Peyer's patch (tissue), 4 donors: ENCODE data around the gene TMX4. TPM values are rescaled to one million over a fixed set of nuclear protein-coding genes. Genes with fewer than 3 reads are reported as not detected.

Source experiments
- DNase-seq, 3 donors: peaks; one replicate each; pipeline ENCODE4 v3.0.0-alpha.2; 2017 to 2019
- H3K27ac ChIP-seq, 4 donors: fragments of 200-600 bp; sonication (generic); one replicate each; pipeline ENCODE4 v1.5.1; 2016 to 2019
- H3K27me3 ChIP-seq, 2 donors: fragments of 200-600 bp; sonication (generic); one replicate each; pipeline ENCODE4 v1.5.1; 2019
- H3K36me3 ChIP-seq, 3 donors: fragments of 200-600 bp; sonication (generic); one replicate each; pipeline ENCODE4 v1.5.1; 2016 to 2019
- H3K4me1 ChIP-seq, 4 donors: fragments of 200-600 bp; sonication (generic); one replicate each; pipeline ENCODE4 v1.5.1; 2016 to 2019
- H3K4me3 ChIP-seq, 4 donors: fragments of 200-600 bp; sonication (generic); 1 replicate in 3 of 4; 2 replicates in 1 of 4; pipeline ENCODE4 v1.5.1; 2016 to 2019; ENCODE audit warnings: mild to moderate bottlenecking in 1 of 4
- H3K9me3 ChIP-seq, 4 donors: fragments of 200-600 bp; sonication (generic); one replicate each; pipeline ENCODE4 v1.5.1; 2016 to 2019; ENCODE audit warnings: mild to moderate bottlenecking in 1 of 4
- POLR2A ChIP-seq, 2 donors: fragments of 450-650 bp; IDR thresholded peaks; one replicate each; pipeline ENCODE4 v1.5.1; 2017; ENCODE audit warnings: antibody characterized with exemption in 2 of 2, mild to moderate bottlenecking in 2 of 2, moderate library complexity in 2 of 2
- total RNA-seq, 4 donors: library from RNA; depleted of rRNA; stranded (reverse); fragments of >200 nt; gene quantifications; one replicate each; pipeline ENCODE4 v1.1.0, GENCODE V29; 2016
- TF ChIP-seq, protein P1 (sequence below), 6 experiments: fragments of 450-650 bp in 4 of 6; fragments of 200-600 bp in 2 of 6; sonication (generic) in 1 of 6; IDR thresholded peaks; one replicate each; pipeline ENCODE4 v1.5.1; 2017 to 2019; ENCODE audit warnings: antibody characterized with exemption in 6 of 6, mild to moderate bottlenecking in 3 of 6, moderate library complexity in 1 of 6

TMX4 gene
- total RNA-seq, 4 donors from 2014 or later: 12.9 to 26.6 (median 17.0) TPM

DNA sequence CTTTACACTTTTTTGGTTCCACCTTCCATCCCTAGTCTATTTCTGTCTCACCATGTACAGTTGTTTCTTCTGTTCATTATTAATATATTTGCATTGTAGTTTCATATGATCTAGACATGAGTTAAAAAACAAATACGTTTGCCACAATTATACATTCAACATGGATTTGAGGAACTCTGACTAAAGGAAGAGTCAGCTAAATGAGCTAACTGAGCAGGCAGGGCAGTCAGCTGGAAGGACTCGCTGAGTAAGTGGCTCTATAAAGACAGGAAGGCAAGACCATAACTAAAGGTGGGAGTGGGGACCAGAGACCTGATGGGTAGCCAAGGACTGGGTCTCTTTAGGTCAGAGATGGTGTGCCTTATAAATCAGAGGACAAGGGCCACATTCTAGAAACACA lies 26.3 kb downstream of the TMX4 start:
- H3K36me3 ChIP-seq: peaks cover 0 to 45% (median 0%) of the 10 kb centered on the region in 3 donors
- H3K27ac ChIP-seq: no peak overlapping the region
- H3K4me3 ChIP-seq: no peak overlapping the region
- DNase-seq: no peak
- no peaks in the 10 kb centered on the region for H3K9me3 ChIP-seq
- TF ChIP-seq, protein P1, sequence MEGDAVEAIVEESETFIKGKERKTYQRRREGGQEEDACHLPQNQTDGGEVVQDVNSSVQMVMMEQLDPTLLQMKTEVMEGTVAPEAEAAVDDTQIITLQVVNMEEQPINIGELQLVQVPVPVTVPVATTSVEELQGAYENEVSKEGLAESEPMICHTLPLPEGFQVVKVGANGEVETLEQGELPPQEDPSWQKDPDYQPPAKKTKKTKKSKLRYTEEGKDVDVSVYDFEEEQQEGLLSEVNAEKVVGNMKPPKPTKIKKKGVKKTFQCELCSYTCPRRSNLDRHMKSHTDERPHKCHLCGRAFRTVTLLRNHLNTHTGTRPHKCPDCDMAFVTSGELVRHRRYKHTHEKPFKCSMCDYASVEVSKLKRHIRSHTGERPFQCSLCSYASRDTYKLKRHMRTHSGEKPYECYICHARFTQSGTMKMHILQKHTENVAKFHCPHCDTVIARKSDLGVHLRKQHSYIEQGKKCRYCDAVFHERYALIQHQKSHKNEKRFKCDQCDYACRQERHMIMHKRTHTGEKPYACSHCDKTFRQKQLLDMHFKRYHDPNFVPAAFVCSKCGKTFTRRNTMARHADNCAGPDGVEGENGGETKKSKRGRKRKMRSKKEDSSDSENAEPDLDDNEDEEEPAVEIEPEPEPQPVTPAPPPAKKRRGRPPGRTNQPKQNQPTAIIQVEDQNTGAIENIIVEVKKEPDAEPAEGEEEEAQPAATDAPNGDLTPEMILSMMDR (IDR thresholded peaks at IDR 0.05): no peak
- no peak for TF ChIP-seq POLR2A (IDR thresholded peaks at IDR 0.05)
- H3K27me3 ChIP-seq: no peaks in the 10 kb centered on the region
- no peaks in the 10 kb centered on the region for H3K4me1 ChIP-seq

DNA sequence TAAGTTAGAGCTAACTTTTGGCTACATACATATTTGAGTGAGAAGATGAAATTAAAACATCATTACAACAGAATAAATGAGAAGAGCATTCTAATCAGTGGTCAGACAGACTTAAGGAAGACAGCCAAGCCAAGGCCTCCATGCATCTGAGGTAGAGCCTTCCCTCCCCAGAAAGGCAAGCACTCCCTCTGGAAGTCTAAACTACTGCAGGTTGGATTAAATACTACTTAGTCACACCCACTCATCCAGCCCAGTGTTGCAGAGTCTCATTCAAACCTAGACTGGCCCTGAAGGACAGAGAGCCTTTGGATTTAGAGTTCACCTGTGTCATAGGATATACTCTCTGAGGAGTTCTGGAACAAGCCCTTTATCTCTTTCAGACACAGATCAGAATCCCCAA lies 29.2 kb downstream of the TMX4 start:
- Histone ChIP-seq H3K36me3 (peaks cover 0 to 37% (median 0%) of the 10 kb centered on the region in 3 donors), H3K27ac (no peak overlapping the region), H3K4me3 (no peak overlapping the region), H3K27me3 (no peaks in the 10 kb centered on the region), H3K4me1 (no peaks in the 10 kb centered on the region), H3K9me3 (no peaks in the 10 kb centered on the region)
- no peak for DNase-seq
- no peak for TF ChIP-seq POLR2A (IDR thresholded peaks at IDR 0.05)
- TF ChIP-seq, protein P1 (IDR thresholded peaks at IDR 0.05): no peak

DNA sequence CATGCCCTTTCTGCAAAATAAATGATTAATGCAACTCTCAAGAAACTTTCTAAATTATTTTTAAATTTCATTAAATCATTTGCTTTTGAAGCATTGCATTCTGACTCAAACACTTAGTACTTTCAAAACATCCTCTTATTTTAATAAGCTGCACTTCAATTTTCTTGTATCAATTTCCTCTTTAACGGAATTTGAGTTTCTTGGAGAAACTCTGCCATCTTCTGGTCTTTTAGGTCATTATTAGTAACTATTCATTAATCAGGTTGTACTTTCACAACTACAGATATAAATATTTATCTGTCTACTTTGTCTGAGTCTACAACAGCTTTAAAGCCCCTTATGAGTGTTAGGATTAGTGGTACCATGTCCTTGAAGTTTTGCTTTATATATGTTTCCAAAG lies 30.2 kb downstream of the TMX4 start:
- H3K27ac ChIP-seq: no peak overlapping the region
- no peak for DNase-seq
- no peaks in the 10 kb centered on the region for H3K4me1 ChIP-seq
- no peak overlapping the region for H3K4me3 ChIP-seq
- TF ChIP-seq POLR2A (IDR thresholded peaks at IDR 0.05): no peak
- TF ChIP-seq, protein P1 (IDR thresholded peaks at IDR 0.05): no peak
- H3K9me3 ChIP-seq: no peaks in the 10 kb centered on the region
- H3K27me3 ChIP-seq: no peaks in the 10 kb centered on the region
- H3K36me3 ChIP-seq: peaks cover 0 to 31% (median 0%) of the 10 kb centered on the region in 3 donors

DNA sequence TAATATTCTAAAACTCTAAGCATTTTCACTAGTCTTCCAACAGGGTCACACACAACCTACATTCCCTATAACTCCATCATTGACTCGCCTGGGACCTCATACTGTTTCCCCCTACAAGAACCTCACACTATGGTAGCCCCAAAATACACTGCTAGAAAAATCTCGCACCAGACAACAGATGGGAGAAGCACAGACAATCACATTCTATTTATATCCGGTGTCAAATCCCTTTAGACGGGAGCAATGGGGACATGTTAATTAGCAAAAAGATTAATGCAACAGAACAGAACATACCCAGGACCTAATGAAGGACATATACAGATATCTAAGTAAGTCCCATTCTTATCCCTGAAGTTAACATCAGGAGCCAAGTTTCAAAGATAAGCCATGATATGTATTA lies 33.6 kb downstream of the TMX4 start:
- Histone ChIP-seq H3K4me3 (no peak overlapping the region), H3K9me3 (no peaks in the 10 kb centered on the region), H3K36me3 (peaks cover 0 to 34% (median 0%) of the 10 kb centered on the region in 3 donors), H3K27me3 (no peaks in the 10 kb centered on the region), H3K4me1 (no peaks in the 10 kb centered on the region), H3K27ac (no peak overlapping the region)
- DNase-seq: no peak
- TF ChIP-seq, protein P1 (IDR thresholded peaks at IDR 0.05): no peak
- no peak for TF ChIP-seq POLR2A (IDR thresholded peaks at IDR 0.05)

DNA sequence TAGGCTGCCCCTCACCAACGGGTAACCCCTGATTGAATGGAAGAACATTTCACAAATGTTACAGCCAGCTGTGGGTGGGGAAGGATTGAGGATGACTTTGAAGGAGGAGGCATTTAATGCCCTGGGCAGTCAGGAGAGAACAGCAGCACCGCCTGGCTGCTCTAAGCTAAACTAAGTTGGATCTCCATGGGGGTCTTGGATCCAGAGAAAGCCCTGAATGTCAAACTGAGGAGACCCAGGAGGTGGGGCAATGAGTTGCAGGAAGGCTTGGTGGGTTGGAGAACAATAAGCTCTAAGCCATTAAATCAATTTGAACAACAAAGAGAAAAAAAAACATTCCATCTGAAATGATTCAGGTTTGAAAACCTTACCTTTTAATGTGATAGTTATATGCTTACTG lies 35.4 kb downstream of the TMX4 start:
- H3K27me3 ChIP-seq: no peaks in the 10 kb centered on the region
- H3K36me3 ChIP-seq: peaks cover 0 to 34% (median 0%) of the 10 kb centered on the region in 3 donors
- no peak overlapping the region for H3K27ac ChIP-seq
- TF ChIP-seq POLR2A (IDR thresholded peaks at IDR 0.05): no peak
- TF ChIP-seq, protein P1 (IDR thresholded peaks at IDR 0.05): no peak
- no peak for DNase-seq
- H3K4me3 ChIP-seq: no peak overlapping the region
- no peaks in the 10 kb centered on the region for H3K9me3 ChIP-seq
- no peaks in the 10 kb centered on the region for H3K4me1 ChIP-seq

DNA sequence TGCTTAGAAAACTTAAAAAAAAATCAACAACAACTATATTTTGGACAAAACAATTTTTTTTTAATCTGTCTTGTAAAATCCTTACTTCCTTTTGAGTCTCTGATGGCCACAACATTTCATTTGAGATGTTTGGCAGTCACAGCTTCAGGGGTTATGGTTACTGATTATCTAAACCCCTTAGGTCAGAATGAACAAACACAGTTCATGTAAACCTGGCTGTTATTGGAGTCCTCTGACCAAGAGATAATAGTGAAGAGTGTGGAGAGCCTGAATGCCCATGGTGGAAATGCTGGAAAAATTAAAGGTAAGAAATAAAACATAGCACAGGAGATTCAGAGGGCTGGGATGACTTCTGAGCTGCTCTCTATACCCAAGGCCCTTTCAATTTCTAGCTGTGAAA lies 38.2 kb downstream of the TMX4 start:
- peaks cover 0 to 33% (median 0%) of the 10 kb centered on the region in 3 donors for H3K36me3 ChIP-seq
- TF ChIP-seq, protein P1 (IDR thresholded peaks at IDR 0.05): no peak
- TF ChIP-seq POLR2A (IDR thresholded peaks at IDR 0.05): no peak
- no peak overlapping the region for H3K4me3 ChIP-seq
- H3K27ac ChIP-seq: no peak overlapping the region
- no peak for DNase-seq
- H3K4me1 ChIP-seq: no peaks in the 10 kb centered on the region
- no peaks in the 10 kb centered on the region for H3K9me3 ChIP-seq
- no peaks in the 10 kb centered on the region for H3K27me3 ChIP-seq
